Measurements from ENCODE around the gene ORC3.

DNA sequence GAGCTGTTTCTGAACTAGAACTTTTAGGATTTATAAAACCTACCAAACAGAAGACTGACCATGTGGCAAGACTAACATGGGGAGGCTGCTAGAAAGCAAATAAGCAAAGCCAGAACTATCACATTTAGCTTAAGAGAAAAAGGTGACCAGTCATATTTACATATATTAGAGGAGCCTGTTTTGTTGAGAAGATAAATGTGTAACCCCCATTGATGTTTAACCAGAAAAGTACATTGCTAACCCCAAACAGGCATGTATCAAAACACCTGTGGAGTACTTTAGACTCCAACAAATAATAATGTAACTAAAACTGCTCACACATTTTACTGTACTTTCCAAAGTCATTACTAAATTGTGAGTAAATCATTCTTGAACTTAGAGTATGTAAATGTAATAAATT lies 77.1 kb downstream of the ORC3 start:
- TF ChIP-seq CTCF (IDR thresholded peaks at IDR 0.05) (no peak), POLR2A (IDR thresholded peaks at IDR 0.05) (no peak)
